Stimulated activated naive CD8-positive, alpha-beta T cell treated with anti-CD3 and anti-CD28 coated beads, Interleukin-15, amount 100 ng/mL, for 72 hours (primary cell): Measurements from ENCODE around the gene SPDYE2B.
"Not testable (repeated sequence)": the region's sequence is repeated elsewhere in the genome, so short reads cannot be mapped to it uniquely, and the experiment has no call there.

ENCODE experiments used
- ATAC-seq: fragments of 150-1000 bp; cut with Tn5 transposase; 2 replicates; pipeline ENCODE4 v1.10.0; 2021; ENCODE audit warnings: mild to moderate bottlenecking, moderate library complexity
- DNase-seq, 2 donors: peaks; one replicate each; pipeline ENCODE4 v3.0.0; 2021 to 2022
- H3K27ac Mint-ChIP-seq, 2 donors: one replicate each; pipeline ENCODE4 v1.8.0; 2022; ENCODE audit warnings: mild to moderate bottlenecking in 2 of 2, mixed read lengths in 2 of 2, moderate library complexity in 2 of 2
- H3K27me3 Mint-ChIP-seq: one replicate; pipeline ENCODE4 v1.8.0; 2022; ENCODE audit warnings: mixed read lengths
- H3K4me1 Mint-ChIP-seq: one replicate; pipeline ENCODE4 v1.8.0; 2022; ENCODE audit warnings: mild to moderate bottlenecking, mixed read lengths
- H3K4me3 Mint-ChIP-seq, 2 donors: one replicate each; pipeline ENCODE4 v1.8.0; 2022; ENCODE audit warnings: mild to moderate bottlenecking in 2 of 2, mixed read lengths in 2 of 2, moderate library complexity in 1 of 2
- H3K9me3 Mint-ChIP-seq, 2 donors: one replicate each; pipeline ENCODE4 v1.8.0; 2022; ENCODE audit warnings: mixed read lengths in 2 of 2

The SPDYE2B gene, protein sequence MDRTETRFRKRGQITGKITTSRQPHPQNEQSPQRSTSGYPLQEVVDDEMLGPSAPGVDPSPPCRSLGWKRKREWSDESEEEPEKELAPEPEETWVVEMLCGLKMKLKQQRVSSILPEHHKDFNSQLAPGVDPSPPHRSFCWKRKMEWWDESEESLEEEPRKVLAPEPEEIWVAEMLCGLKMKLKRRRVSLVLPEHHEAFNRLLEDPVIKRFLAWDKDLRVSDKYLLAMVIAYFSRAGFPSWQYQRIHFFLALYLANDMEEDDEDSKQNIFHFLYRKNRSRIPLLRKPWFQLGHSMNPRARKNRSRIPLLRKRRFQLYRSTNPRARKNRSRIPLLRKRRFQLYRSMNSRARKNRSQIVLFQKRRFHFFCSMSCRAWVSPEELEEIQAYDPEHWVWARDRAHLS

GRCh38 chr7:102649924-102650323 is at the start of gene SPDYE2B:
Gene SPDYE2B (plus strand): TSS chr7:102650319. CDS start chr7:102652349, 2,030 bp downstream.
- H3K27ac Mint-ChIP-seq: peak within 1 kb of the TSS in 1 of 2 donors; percentile 19

GRCh38 chr7:102602317-102602716 is 47.8 kb upstream of the SPDYE2B start:
- not testable (repeated sequence) for H3K4me1 Mint-ChIP-seq, H3K4me3 Mint-ChIP-seq, H3K27ac Mint-ChIP-seq, H3K9me3 Mint-ChIP-seq, H3K27me3 Mint-ChIP-seq, ATAC-seq, DNase-seq

More at GRCh38 chr7:102649924-102650323, at the start of gene SPDYE2B:
- H3K4me3 Mint-ChIP-seq, DNase-seq, ATAC-seq, H3K27me3 Mint-ChIP-seq, H3K4me1 Mint-ChIP-seq, H3K9me3 Mint-ChIP-seq: not testable (repeated sequence)

DNA sequence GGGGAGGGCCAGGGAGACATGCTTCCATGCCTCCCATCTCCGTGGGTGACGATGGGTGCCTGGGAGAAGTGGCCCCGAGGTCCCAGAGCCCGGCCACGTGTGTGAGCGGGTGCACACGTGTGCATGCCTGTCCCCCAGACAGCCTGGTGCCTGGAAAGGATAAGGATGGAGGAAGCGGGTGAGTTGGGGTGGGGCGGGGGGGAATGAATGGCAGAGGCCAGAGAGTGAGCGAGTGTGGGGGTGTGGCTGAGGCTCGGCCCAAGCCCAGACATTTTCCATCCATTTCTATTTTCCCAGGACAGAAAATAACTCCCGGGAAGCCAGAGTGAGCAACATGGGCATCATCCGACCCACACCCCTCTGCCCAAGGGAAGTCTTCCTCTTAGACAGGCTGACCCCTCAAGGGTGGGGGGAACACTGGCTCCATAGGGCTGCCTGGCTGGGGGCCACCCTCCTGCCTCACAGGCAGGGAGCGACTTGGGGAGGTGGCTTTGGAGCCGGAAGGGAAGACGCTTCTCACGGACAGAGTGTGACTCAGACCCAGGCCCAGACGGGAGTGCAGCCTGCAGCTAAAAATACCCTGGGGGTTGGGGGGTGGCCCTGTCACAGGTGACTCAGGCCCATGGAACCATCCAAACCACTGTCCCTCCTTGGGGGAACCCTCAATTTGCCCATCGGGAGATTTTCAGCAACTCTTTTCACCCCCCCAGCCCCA is 45.5 kb upstream of the SPDYE2B start:
- not testable (repeated sequence) for H3K9me3 Mint-ChIP-seq, DNase-seq, H3K27ac Mint-ChIP-seq, H3K4me3 Mint-ChIP-seq, H3K27me3 Mint-ChIP-seq, H3K4me1 Mint-ChIP-seq
- peak; percentile 11 for ATAC-seq

DNA sequence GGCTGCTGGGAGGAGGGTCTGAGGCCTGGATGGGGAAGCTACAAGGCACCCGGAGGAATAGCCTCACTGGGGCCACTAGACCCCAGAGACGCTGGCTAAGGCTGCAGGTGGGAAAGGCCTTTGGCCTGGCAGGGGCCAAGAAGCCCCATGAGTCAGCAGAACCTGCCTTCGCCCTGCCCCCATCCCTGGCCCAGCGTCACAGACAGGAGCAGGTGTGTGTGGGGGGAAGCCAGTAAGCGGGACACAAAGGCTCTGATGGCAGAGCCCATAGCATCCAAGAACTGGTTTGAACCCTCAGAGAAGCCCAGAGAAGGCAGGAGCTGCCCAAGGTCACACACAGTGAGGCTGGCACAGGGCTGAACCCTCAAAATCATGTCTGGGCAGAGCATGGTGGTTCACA is 43.3 kb upstream of the SPDYE2B start:
- not testable (repeated sequence) for H3K27me3 Mint-ChIP-seq, H3K9me3 Mint-ChIP-seq, H3K4me1 Mint-ChIP-seq, H3K4me3 Mint-ChIP-seq, H3K27ac Mint-ChIP-seq, ATAC-seq, DNase-seq

- ATAC-seq, DNase-seq, H3K4me1 Mint-ChIP-seq, H3K27me3 Mint-ChIP-seq, H3K27ac Mint-ChIP-seq, H3K9me3 Mint-ChIP-seq, H3K4me3 Mint-ChIP-seq: not testable (repeated sequence)
These were observed 40.4 kb upstream of the SPDYE2B start for GRCh38 chr7:102609734-102610133.

- DNase-seq, H3K27ac Mint-ChIP-seq, H3K4me1 Mint-ChIP-seq, H3K27me3 Mint-ChIP-seq, H3K9me3 Mint-ChIP-seq, ATAC-seq: not testable (repeated sequence)
- H3K4me3 Mint-ChIP-seq: peak overlapping the region in 1 of 2 donors; percentile 24
These were observed 39.7 kb upstream of the SPDYE2B start for GRCh38 chr7:102610441-102610840.

- not testable (repeated sequence) for H3K27ac Mint-ChIP-seq, DNase-seq, H3K9me3 Mint-ChIP-seq, H3K4me1 Mint-ChIP-seq, H3K4me3 Mint-ChIP-seq, H3K27me3 Mint-ChIP-seq
- peak; percentile 67 for ATAC-seq
These were observed 39.0 kb upstream of the SPDYE2B start for GRCh38 chr7:102611013-102611674.

DNA sequence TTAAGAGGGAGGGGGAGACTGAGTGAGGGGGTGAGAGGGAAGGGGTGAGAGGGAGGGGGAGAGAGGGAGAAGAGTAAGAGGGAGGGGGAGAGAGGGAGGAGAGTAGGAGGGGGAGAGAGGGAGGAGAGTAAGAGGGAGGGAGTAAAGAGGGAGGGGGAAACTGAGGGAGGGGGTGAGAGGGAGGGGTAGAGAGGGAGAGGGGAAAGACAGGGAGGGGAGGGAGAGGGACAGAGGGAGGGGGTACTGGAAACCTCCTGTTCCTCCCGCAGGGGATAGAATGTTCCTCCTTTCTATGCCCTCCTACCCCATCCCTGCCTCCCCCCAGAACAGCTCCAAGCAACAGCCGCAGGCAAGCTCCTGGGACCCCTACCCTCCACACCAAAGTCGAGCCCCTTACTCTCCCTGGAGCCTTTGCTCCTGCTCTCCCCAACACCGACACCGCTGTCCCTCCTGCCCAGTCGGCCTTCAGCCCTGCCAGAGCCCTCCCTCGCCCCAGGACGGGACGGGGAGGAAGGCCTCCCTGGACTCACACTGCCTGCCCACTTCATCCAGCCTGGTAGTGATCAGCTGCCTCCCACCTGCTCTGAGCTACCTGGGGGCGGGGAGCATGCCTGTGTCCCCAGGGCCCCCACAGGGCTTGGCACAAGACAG is 38.3 kb upstream of the SPDYE2B start:
- peak overlapping the region in 1 of 2 donors; percentile 75 for H3K27ac Mint-ChIP-seq
- ATAC-seq, H3K9me3 Mint-ChIP-seq, H3K4me1 Mint-ChIP-seq, H3K27me3 Mint-ChIP-seq: not testable (repeated sequence)
- DNase-seq: peak in 1 of 2 donors; percentile 22
- H3K4me3 Mint-ChIP-seq: peak overlapping the region in 1 of 2 donors; percentile 60

DNA sequence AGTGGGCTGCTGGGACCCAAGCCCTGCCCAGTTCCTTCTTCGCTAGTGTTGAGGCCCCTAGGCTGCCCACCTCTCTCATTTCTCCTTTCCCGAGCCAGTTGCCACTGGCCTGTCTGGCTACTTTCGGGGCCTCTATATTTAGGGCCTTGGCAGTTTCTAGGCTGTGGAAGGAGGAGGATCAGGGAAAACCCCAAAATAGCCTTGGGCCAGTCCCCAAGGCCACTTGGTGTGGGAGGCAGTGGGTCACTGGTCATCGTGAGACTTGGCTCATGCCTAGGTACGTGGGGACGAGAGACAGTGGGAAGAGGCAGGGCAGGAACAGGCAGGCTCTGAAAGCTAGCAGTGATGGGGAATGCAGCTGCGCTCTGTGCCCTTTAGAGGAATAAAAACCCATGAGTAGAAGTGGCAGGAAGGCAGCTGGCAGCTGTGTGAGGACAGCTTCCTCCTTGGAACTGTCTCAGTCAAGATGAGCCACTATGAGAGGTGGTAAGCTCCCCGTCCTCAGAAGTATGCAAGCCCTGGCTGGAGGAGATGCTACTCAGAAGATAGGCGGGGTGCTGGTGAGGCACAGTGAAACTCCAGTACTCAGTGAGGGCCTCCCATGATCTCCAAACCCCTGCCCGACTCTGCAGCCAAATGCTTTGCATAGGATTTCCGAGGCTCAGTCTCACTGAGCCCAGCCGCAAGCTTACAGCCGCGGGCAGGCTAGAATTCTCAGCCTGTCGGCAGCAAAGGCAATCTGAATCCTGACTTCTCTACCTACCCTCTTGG is 36.4 kb upstream of the SPDYE2B start:
- not testable (repeated sequence) for H3K27me3 Mint-ChIP-seq, H3K4me1 Mint-ChIP-seq, H3K4me3 Mint-ChIP-seq, H3K9me3 Mint-ChIP-seq, ATAC-seq, H3K27ac Mint-ChIP-seq
- peak in 1 of 2 donors; percentile 25 for DNase-seq

- H3K27me3 Mint-ChIP-seq, DNase-seq, H3K4me3 Mint-ChIP-seq, H3K4me1 Mint-ChIP-seq, H3K27ac Mint-ChIP-seq, H3K9me3 Mint-ChIP-seq, ATAC-seq: not testable (repeated sequence)
These were observed 35.8 kb upstream of the SPDYE2B start for GRCh38 chr7:102614346-102614697.

DNA sequence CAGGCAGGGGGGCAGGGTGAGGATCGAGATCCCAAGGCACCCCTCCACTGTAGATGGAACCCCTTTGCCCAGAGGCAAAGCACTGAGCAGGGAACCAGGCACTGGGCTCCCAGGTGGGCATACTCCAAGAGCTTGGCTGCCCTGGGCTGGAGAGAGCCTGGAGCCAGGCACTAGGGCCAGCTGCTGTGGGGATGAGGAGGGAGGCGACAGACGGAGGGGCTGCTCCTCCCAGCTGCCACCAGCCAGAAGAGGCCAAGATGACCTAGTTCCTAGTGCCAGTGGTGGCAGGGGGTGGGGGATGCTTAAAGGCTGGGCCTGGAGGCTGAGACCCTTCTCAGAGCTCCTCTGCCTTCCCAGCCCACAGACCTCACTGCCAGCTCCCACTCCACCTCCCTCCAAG is 35.2 kb upstream of the SPDYE2B start:
- ATAC-seq: peak; percentile 2
- not testable (repeated sequence) for H3K27me3 Mint-ChIP-seq, DNase-seq, H3K9me3 Mint-ChIP-seq, H3K4me1 Mint-ChIP-seq, H3K4me3 Mint-ChIP-seq, H3K27ac Mint-ChIP-seq

- not testable (repeated sequence) for H3K27me3 Mint-ChIP-seq, DNase-seq, H3K27ac Mint-ChIP-seq, H3K9me3 Mint-ChIP-seq, H3K4me1 Mint-ChIP-seq, H3K4me3 Mint-ChIP-seq
- peak; percentile 46 for ATAC-seq
These were observed 34.2 kb upstream of the SPDYE2B start for GRCh38 chr7:102615930-102616329.

- peak; percentile 87 for ATAC-seq
- H3K27me3 Mint-ChIP-seq, H3K4me1 Mint-ChIP-seq, H3K9me3 Mint-ChIP-seq, H3K4me3 Mint-ChIP-seq, H3K27ac Mint-ChIP-seq: not testable (repeated sequence)
- peak; percentile 39 to 58 for DNase-seq
These were observed 33.5 kb upstream of the SPDYE2B start, which contains the start of gene RASA4 for GRCh38 chr7:102616507-102617125. Gene RASA4 (minus strand): TSS chr7:102616756. CDS start chr7:102616689, 67 bp downstream.

- H3K9me3 Mint-ChIP-seq, DNase-seq, H3K4me3 Mint-ChIP-seq, H3K27me3 Mint-ChIP-seq, ATAC-seq, H3K4me1 Mint-ChIP-seq, H3K27ac Mint-ChIP-seq: not testable (repeated sequence)
These were observed 32.0 kb upstream of the SPDYE2B start for GRCh38 chr7:102618122-102618521.
